GM23338 (cell line): ENCODE data around the gene ANKLE2. TPM values are rescaled to one million over a fixed set of nuclear protein-coding genes. Genes with fewer than 3 reads are reported as not detected.

ENCODE experiments used
- ATAC-seq: fragments of 200-7000 bp; cut with Tn5 transposase; 3 replicates; pipeline ENCODE4 v1.9.1; 2020
- DNase-seq: peaks from one replicate; pipeline ENCODE4 v3.0.0-alpha.2; 2015; ENCODE audit warnings: low spot score
- H2AFZ ChIP-seq: fragments of 200-600 bp; sonication (generic); 2 replicates; pipeline ENCODE4 v1.8.0; 2016; ENCODE audit warnings: antibody characterized with exemption, mild to moderate bottlenecking, moderate library complexity
- H3F3A ChIP-seq: fragments of 200-600 bp; sonication (generic); replicated peaks from 2 replicates; pipeline ENCODE4 v1.8.0; 2017; ENCODE audit warnings: antibody characterized with exemption, mixed run types, low read depth
- H3K27ac ChIP-seq: fragments of 200-600 bp; sonication (generic); 2 replicates; pipeline ENCODE4 v1.6.1; 2016; ENCODE audit warnings: low read depth
- H3K27me3 ChIP-seq: fragments of 200-600 bp; sonication (generic); 2 replicates; pipeline ENCODE4 v1.8.0; 2016; ENCODE audit warnings: mild to moderate bottlenecking, mixed run types, moderate library complexity; ENCODE audit not compliant: insufficient read depth
- H3K36me3 ChIP-seq: fragments of 200-600 bp; sonication (generic); 2 replicates; pipeline ENCODE4 v1.8.0; 2016; ENCODE audit warnings: mild to moderate bottlenecking; ENCODE audit not compliant: insufficient read depth
- H3K4me1 ChIP-seq: fragments of 200-600 bp; sonication (generic); 2 replicates; pipeline ENCODE4 v1.8.0; 2016; ENCODE audit warnings: mild to moderate bottlenecking, moderate library complexity; ENCODE audit not compliant: insufficient read depth
- H3K4me2 ChIP-seq: fragments of 200-600 bp; sonication (generic); 2 replicates; pipeline ENCODE4 v1.7.1; 2017; ENCODE audit warnings: mixed run types
- H3K4me3 ChIP-seq: fragments of 200-600 bp; sonication (generic); 2 replicates; pipeline ENCODE4 v1.6.1; 2016; ENCODE audit warnings: mixed run types
- H3K79me2 ChIP-seq: fragments of 200-600 bp; sonication (generic); replicated peaks from 2 replicates; pipeline ENCODE4 v1.8.0; 2017; ENCODE audit warnings: mild to moderate bottlenecking; ENCODE audit not compliant: insufficient read depth
- H3K9me2 ChIP-seq: fragments of 200-600 bp; sonication (generic); 2 replicates; pipeline ENCODE4 v1.8.0; 2017; ENCODE audit not compliant: insufficient read depth
- H4K20me1 ChIP-seq: fragments of 200-600 bp; sonication (generic); replicated peaks from 2 replicates; pipeline ENCODE4 v1.8.0; 2017; ENCODE audit warnings: mild to moderate bottlenecking; ENCODE audit not compliant: insufficient read depth
- H3K27ac Mint-ChIP-seq: 2 replicates; pipeline ENCODE4 v1.8.0; 2020; ENCODE audit warnings: inconsistent platforms, mild to moderate bottlenecking, moderate library complexity, mixed read lengths
- H3K27me3 Mint-ChIP-seq: 3 replicates; pipeline ENCODE4 v1.8.0; 2022; ENCODE audit warnings: low read depth, mild to moderate bottlenecking, moderate library complexity, mixed read lengths, inconsistent platforms; ENCODE audit not compliant: insufficient read depth, poor library complexity
- H3K36me3 Mint-ChIP-seq: 3 replicates; pipeline ENCODE4 v1.8.0; 2021; ENCODE audit warnings: low read depth, mild to moderate bottlenecking, inconsistent platforms, moderate library complexity, mixed read lengths
- H3K4me1 Mint-ChIP-seq: 3 replicates; pipeline ENCODE4 v1.8.0; 2020; ENCODE audit warnings: mild to moderate bottlenecking, inconsistent platforms, mixed read lengths
- H3K4me3 Mint-ChIP-seq: 3 replicates; pipeline ENCODE4 v1.8.0; 2021; ENCODE audit warnings: moderate library complexity, mild to moderate bottlenecking, inconsistent platforms, mixed read lengths
- H3K9me3 Mint-ChIP-seq: 3 replicates; pipeline ENCODE4 v1.8.0; 2020; ENCODE audit warnings: moderate library complexity, mild to moderate bottlenecking, inconsistent platforms, mixed read lengths
- EZH2 ChIP-seq: fragments of 200-600 bp; sonication (generic); IDR thresholded peaks from one replicate; pipeline ENCODE4 v1.8.0; 2017; ENCODE audit warnings: antibody characterized with exemption, mild to moderate bottlenecking, low read depth; ENCODE audit not compliant: unreplicated experiment
- polyA plus RNA-seq: library from polyadenylated mRNA; unstranded; fragments of >200 nt; fragmentation: Nextera tagmentation; extraction: Ambion mirVana; gene quantifications from 2 replicates; pipeline ENCODE4 v1.2.1, GENCODE V29; 2016
- total RNA-seq: library from RNA; depleted of rRNA; stranded (reverse); fragments of >200 nt; shearing (Covaris generic); gene quantifications from 2 replicates; pipeline ENCODE4 v1.2.3, GENCODE V29; 2014
- TF ChIP-seq, protein P1 (sequence below): IDR thresholded peaks from one replicate; pipeline ENCODE4 v1.6.1; 2018; ENCODE audit warnings: antibody characterized with exemption; ENCODE audit not compliant: unreplicated experiment
- TF ChIP-seq, protein P2 (sequence below): fragments of 250-450 bp; sonication (Bioruptor Pico); IDR thresholded peaks from 2 replicates; pipeline ENCODE4 v1.5.0; 2020; ENCODE audit warnings: mild to moderate bottlenecking, moderate library complexity

ANKLE2 gene
- total and polyA plus RNA-seq, 2 experiments from 2014 or later = 27.2 to 63.7 TPM

DNA sequence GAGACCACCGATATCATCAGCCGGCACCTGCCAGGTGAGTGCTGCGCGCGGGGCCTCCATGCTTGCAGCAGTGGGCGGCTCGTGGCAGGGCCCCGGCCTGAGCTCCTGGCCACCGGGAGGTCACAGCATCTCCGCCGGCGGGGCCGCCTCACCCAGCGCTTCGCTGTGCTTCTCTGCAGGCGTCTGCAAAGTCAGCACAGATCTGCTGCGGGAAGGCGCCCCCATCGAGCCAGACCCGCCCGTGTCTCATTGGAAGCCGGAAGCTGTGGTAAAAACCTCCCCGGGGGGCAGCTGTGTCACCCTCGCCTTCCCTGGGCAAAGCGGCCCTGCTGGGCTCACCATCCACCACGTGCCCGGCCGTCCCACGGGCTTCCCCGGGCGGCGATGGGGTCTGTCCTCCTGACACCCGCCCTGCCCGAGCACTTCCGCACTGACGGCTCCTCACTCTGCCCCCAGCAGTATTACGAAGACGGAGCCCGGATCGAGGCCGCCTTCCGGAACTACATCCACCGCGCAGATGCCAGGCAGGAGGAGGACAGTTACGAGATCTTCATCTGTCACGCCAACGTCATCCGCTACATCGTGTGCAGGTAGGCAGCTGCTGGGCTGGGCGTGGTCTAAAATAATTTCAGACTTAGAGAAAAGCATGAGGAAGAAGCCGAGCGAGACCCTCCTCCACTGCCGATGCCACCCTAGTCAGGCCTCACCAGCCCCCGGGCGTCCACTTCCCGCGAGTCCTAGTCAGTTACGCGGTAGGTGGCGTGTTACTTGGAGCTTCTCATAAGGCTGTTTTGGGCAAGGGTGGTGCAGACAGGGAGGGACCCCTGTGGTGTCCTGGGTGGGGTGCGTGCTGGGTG, 43.9 kb downstream of the ANKLE2 start:
- H3K79me2 ChIP-seq = peaks cover 30% of the 10 kb centered on the region
- Mint-ChIP-seq H3K4me1 (no peaks in the 10 kb centered on the region), H3K27me3 (peaks cover 15% of the 10 kb centered on the region), H3K4me3 (no peak overlapping the region), H3K27ac (no peak overlapping the region), H3K36me3 (peaks cover 77% of the 10 kb centered on the region), H3K9me3 (no peaks in the 10 kb centered on the region)
- no peaks in the 10 kb centered on the region for H3K9me2 ChIP-seq
- DNase-seq = peak; percentile 45
- H2AFZ ChIP-seq = no peak overlapping the region
- H4K20me1 ChIP-seq = peaks cover 12% of the 10 kb centered on the region
- H3K4me1 ChIP-seq = no peaks in the 10 kb centered on the region
- peaks cover 7% of the 10 kb centered on the region; the same call in 1 of the 2 replicates for H3K36me3 ChIP-seq
- H3K4me3 ChIP-seq = no peak overlapping the region
- no peak overlapping the region for H3K4me2 ChIP-seq
- peaks cover 31% of the 10 kb centered on the region for H3F3A ChIP-seq
- no peak overlapping the region for H3K27ac ChIP-seq
- no peaks in the 10 kb centered on the region for H3K27me3 ChIP-seq
- TF ChIP-seq, protein P1, sequence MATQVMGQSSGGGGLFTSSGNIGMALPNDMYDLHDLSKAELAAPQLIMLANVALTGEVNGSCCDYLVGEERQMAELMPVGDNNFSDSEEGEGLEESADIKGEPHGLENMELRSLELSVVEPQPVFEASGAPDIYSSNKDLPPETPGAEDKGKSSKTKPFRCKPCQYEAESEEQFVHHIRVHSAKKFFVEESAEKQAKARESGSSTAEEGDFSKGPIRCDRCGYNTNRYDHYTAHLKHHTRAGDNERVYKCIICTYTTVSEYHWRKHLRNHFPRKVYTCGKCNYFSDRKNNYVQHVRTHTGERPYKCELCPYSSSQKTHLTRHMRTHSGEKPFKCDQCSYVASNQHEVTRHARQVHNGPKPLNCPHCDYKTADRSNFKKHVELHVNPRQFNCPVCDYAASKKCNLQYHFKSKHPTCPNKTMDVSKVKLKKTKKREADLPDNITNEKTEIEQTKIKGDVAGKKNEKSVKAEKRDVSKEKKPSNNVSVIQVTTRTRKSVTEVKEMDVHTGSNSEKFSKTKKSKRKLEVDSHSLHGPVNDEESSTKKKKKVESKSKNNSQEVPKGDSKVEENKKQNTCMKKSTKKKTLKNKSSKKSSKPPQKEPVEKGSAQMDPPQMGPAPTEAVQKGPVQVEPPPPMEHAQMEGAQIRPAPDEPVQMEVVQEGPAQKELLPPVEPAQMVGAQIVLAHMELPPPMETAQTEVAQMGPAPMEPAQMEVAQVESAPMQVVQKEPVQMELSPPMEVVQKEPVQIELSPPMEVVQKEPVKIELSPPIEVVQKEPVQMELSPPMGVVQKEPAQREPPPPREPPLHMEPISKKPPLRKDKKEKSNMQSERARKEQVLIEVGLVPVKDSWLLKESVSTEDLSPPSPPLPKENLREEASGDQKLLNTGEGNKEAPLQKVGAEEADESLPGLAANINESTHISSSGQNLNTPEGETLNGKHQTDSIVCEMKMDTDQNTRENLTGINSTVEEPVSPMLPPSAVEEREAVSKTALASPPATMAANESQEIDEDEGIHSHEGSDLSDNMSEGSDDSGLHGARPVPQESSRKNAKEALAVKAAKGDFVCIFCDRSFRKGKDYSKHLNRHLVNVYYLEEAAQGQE = no peak
- TF ChIP-seq, protein P2, sequence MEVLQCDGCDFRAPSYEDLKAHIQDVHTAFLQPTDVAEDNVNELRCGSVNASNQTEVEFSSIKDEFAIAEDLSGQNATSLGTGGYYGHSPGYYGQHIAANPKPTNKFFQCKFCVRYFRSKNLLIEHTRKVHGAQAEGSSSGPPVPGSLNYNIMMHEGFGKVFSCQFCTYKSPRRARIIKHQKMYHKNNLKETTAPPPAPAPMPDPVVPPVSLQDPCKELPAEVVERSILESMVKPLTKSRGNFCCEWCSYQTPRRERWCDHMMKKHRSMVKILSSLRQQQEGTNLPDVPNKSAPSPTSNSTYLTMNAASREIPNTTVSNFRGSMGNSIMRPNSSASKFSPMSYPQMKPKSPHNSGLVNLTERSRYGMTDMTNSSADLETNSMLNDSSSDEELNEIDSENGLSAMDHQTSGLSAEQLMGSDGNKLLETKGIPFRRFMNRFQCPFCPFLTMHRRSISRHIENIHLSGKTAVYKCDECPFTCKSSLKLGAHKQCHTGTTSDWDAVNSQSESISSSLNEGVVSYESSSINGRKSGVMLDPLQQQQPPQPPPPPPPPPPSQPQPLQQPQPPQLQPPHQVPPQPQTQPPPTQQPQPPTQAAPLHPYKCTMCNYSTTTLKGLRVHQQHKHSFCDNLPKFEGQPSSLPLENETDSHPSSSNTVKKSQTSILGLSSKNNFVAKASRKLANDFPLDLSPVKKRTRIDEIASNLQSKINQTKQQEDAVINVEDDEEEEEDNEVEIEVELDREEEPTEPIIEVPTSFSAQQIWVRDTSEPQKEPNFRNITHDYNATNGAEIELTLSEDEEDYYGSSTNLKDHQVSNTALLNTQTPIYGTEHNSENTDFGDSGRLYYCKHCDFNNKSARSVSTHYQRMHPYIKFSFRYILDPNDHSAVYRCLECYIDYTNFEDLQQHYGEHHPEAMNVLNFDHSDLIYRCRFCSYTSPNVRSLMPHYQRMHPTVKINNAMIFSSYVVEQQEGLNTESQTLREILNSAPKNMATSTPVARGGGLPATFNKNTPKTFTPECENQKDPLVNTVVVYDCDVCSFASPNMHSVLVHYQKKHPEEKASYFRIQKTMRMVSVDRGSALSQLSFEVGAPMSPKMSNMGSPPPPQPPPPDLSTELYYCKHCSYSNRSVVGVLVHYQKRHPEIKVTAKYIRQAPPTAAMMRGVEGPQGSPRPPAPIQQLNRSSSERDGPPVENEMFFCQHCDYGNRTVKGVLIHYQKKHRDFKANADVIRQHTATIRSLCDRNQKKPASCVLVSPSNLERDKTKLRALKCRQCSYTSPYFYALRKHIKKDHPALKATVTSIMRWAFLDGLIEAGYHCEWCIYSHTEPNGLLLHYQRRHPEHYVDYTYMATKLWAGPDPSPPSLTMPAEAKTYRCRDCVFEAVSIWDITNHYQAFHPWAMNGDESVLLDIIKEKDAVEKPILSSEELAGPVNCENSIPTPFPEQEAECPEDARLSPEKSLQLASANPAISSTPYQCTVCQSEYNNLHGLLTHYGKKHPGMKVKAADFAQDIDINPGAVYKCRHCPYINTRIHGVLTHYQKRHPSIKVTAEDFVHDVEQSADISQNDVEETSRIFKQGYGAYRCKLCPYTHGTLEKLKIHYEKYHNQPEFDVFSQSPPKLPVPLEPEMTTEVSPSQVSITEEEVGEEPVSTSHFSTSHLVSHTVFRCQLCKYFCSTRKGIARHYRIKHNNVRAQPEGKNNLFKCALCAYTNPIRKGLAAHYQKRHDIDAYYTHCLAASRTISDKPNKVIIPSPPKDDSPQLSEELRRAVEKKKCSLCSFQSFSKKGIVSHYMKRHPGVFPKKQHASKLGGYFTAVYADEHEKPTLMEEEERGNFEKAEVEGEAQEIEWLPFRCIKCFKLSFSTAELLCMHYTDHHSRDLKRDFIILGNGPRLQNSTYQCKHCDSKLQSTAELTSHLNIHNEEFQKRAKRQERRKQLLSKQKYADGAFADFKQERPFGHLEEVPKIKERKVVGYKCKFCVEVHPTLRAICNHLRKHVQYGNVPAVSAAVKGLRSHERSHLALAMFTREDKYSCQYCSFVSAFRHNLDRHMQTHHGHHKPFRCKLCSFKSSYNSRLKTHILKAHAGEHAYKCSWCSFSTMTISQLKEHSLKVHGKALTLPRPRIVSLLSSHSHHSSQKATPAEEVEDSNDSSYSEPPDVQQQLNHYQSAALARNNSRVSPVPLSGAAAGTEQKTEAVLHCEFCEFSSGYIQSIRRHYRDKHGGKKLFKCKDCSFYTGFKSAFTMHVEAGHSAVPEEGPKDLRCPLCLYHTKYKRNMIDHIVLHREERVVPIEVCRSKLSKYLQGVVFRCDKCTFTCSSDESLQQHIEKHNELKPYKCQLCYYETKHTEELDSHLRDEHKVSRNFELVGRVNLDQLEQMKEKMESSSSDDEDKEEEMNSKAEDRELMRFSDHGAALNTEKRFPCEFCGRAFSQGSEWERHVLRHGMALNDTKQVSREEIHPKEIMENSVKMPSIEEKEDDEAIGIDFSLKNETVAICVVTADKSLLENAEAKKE (CRISPR knock-in tag) = no peak
- no peak for TF ChIP-seq EZH2
- peak; percentile 34 for ATAC-seq
